K562 (cell line): ENCODE results near the gene GHITM. TPM values are rescaled to one million over a fixed set of nuclear protein-coding genes. Genes with fewer than 3 reads are reported as not detected.

ENCODE experiments used
- ATAC-seq: fragments of 200-7000 bp; cut with Tn5 transposase; 3 replicates; pipeline ENCODE4 v1.9.1; 2020; ENCODE audit warnings: moderate library complexity
- BruUV-seq: library from RNA; stranded (reverse); fragments of 400-500 nt; replicated peaks from 2 replicates; lab custom pipeline; 2021; lab: Mats Ljungman, UMichigan
- CTCF ChIA-PET: fragments of 300-600 bp; formaldehyde crosslinking; extraction: SDS; loops from one replicate; lab custom pipeline; 2021; ENCODE audit warnings: low intra/inter-chr PET ratio; lab: Yijun Ruan, JAX
- POLR2A ChIA-PET: fragments of 300-600, 350-650 bp; sonication (Branson Sonifier 250); formaldehyde crosslinking; extraction: SDS; loops from one replicate; lab custom pipeline; 2021; ENCODE audit warnings: antibody characterized with exemption, inconsistent platforms; lab: Yijun Ruan, JAX
- DNase-seq, 4 experiments: peaks; one replicate each; pipeline versions ENCODE4 v3.0.0 to v3.0.0-alpha.2; 2011 to 2018; ENCODE audit warnings: low spot score in 3 of 4, mixed read lengths in 3 of 4; ENCODE audit errors: extremely low read depth in 1 of 4
- FAIRE-seq: peaks from 2 replicates; lab custom pipeline; 2011; peaks lifted over from hg19 to GRCh38; lab: Jason Lieb, UNC
- H2AFZ ChIP-seq: 2 replicates; pipeline ENCODE4 v1.6.0; 2011; ENCODE audit warnings: low read depth, low read length, control low read depth, inconsistent platforms
- H3K27ac ChIP-seq: fragments of 200-600 bp; 3 replicates; pipeline ENCODE4 v1.8.0; 2011; ENCODE audit warnings: low read depth, mild to moderate bottlenecking, control low read depth, inconsistent platforms, low read length, moderate library complexity, mixed read lengths; ENCODE audit errors: extremely low read depth
- H3K27me3 ChIP-seq, 2 experiments: fragments of 300-600 bp in 1 of 2; 2 replicates in 1 of 2; 3 replicates in 1 of 2; pipeline versions ENCODE4 v1.6.0 to v1.8.0; 2011; ENCODE audit warnings: inconsistent platforms in 2 of 2, low read length in 2 of 2, mild to moderate bottlenecking in 1 of 2, mixed read lengths in 1 of 2, moderate library complexity in 1 of 2; ENCODE audit not compliant: control insufficient read depth in 2 of 2, insufficient read depth in 2 of 2
- H3K36me3 ChIP-seq: fragments of 300-600 bp; 3 replicates; pipeline ENCODE4 v1.8.0; 2011; ENCODE audit warnings: mild to moderate bottlenecking, low read length, inconsistent platforms; ENCODE audit not compliant: control insufficient read depth, insufficient read depth
- H3K4me1 ChIP-seq, 2 experiments: fragments of 200-600 bp in 1 of 2; replicated peaks in 1 of 2; 2 replicates in 1 of 2; 3 replicates in 1 of 2; pipeline versions ENCODE4 v1.5.1 to v1.8.0; 2011; ENCODE audit warnings: inconsistent platforms in 2 of 2, low read length in 2 of 2, mild to moderate bottlenecking in 1 of 2, mixed read lengths in 1 of 2, moderate library complexity in 1 of 2; ENCODE audit not compliant: control insufficient read depth in 2 of 2, insufficient read depth in 2 of 2
- H3K4me2 ChIP-seq: 2 replicates; pipeline ENCODE4 v1.6.1; 2011; ENCODE audit warnings: low read length, control low read depth, inconsistent platforms, mixed read lengths; ENCODE audit not compliant: insufficient read depth
- H3K4me3 ChIP-seq: fragments of 200-600 bp; sonication (generic), shearing (Covaris generic); 2 replicates; pipeline ENCODE4 v1.5.1; 2016; ENCODE audit warnings: control low read depth, inconsistent platforms
- H3K79me2 ChIP-seq: fragments of 200-600 bp; 3 replicates; pipeline ENCODE4 v1.8.0; 2011; ENCODE audit warnings: low read length, inconsistent platforms; ENCODE audit not compliant: control insufficient read depth, insufficient read depth
- H3K9ac ChIP-seq, 2 experiments: 2 replicates each; pipeline versions ENCODE4 v1.6.0 to v1.6.1; 2011; ENCODE audit warnings: low read depth in 2 of 2, low read length in 2 of 2, control low read depth in 1 of 2, inconsistent platforms in 1 of 2, mild to moderate bottlenecking in 1 of 2, mixed read lengths in 1 of 2; ENCODE audit not compliant: insufficient read depth in 1 of 2
- H3K9me1 ChIP-seq: one replicate; pipeline ENCODE4 v1.6.0; 2011; ENCODE audit warnings: inconsistent platforms, mild to moderate bottlenecking, low read length, moderate library complexity; ENCODE audit not compliant: control insufficient read depth, insufficient read depth
- H3K9me3 ChIP-seq: replicated peaks from 2 replicates; pipeline ENCODE4 v1.5.1; 2011; ENCODE audit warnings: low read depth, low read length, inconsistent platforms; ENCODE audit not compliant: control insufficient read depth, insufficient read depth
- H4K20me1 ChIP-seq: replicated peaks from 2 replicates; pipeline ENCODE4 v1.6.1; 2011; ENCODE audit warnings: low read length, inconsistent platforms, mixed read lengths; ENCODE audit not compliant: control insufficient read depth, insufficient read depth
- EP300 ChIP-seq: IDR thresholded peaks from 2 replicates; pipeline ENCODE4 v1.6.1; 2012; ENCODE audit warnings: low read length, improper control_type of control experiment
- ESRRA ChIP-seq: fragments of 450-650 bp; IDR thresholded peaks from 2 replicates; pipeline ENCODE4 v1.6.1; 2014; ENCODE audit warnings: low read depth, mild to moderate bottlenecking, moderate library complexity, borderline replicate concordance
- GTF2F1 ChIP-seq: IDR thresholded peaks from 2 replicates; pipeline ENCODE4 v1.6.1; 2011; ENCODE audit warnings: low read depth, low read length, improper control_type of control experiment
- HOXB6 ChIP-seq: fragments of 250-450 bp; sonication (Bioruptor Pico); IDR thresholded peaks from 2 replicates; pipeline ENCODE4 v1.5.1; 2022; ENCODE audit warnings: mild to moderate bottlenecking, borderline replicate concordance
- MTA2 ChIP-seq: fragments of 450-650 bp; IDR thresholded peaks from 2 replicates; pipeline ENCODE4 v1.6.1; 2016; ENCODE audit warnings: low read depth
- STAT5B ChIP-seq: fragments of 250-450 bp; sonication (Bioruptor Pico); IDR thresholded peaks from 2 replicates; pipeline ENCODE4 v1.8.0; 2021; ENCODE audit warnings: mild to moderate bottlenecking, inconsistent platforms
- VEZF1 ChIP-seq: fragments of 200-800 bp; sonication (Bioruptor generic); IDR thresholded peaks from 2 replicates; pipeline ENCODE4 v1.6.1; 2017; ENCODE audit warnings: missing genetic modification characterization, missing compliant biosample characterization
- ZBTB26 ChIP-seq: fragments of 450-650 bp; formaldehyde crosslinking; IDR thresholded peaks from 2 replicates; pipeline ENCODE4 v1.4.0; 2022; ENCODE audit warnings: missing genetic modification characterization
- ZFPM2 ChIP-seq: fragments of 250-450 bp; sonication (Bioruptor Pico); IDR thresholded peaks from 2 replicates; pipeline ENCODE4 v1.5.1; 2022; ENCODE audit warnings: mild to moderate bottlenecking
- ZNF696 ChIP-seq: fragments of 250-450 bp; sonication (Bioruptor Pico); conservative IDR thresholded peaks from 2 replicates; pipeline ENCODE4 v1.4.0; 2020; ENCODE audit warnings: mild to moderate bottlenecking, moderate library complexity
- WGBS: fragments of 100-300 bp; shearing (Covaris generic); methylation state at CpG from one replicate; pipeline ENCODE4 v1.1.6; 2016; ENCODE audit warnings: low coverage, mixed read lengths; ENCODE audit not compliant: insufficient coverage; ENCODE audit errors: missing lambda C conversion rate; 5-methylcytosine and 5-hydroxymethylcytosine counted together
- in situ Hi-C: fragments of 300-500 bp; cut with MboI; formaldehyde crosslinking; loops from 4 replicates; pipeline ENCODE4 v1.15.0; 2018; ENCODE audit warnings: inconsistent platforms, mixed read lengths
- intact Hi-C: fragments of 100-400 bp; cut with micrococcal nuclease; formaldehyde crosslinking; loops from 2 replicates; pipeline ENCODE4 v1.14.2; 2022
- polyA plus RNA-seq, 8 experiments: library from polyadenylated mRNA; depleted of rRNA in 4 of 8; stranded (reverse) in 5 of 8; unstranded in 3 of 8; fragments of >200 nt; fragmentation: Nextera tagmentation in 2 of 8; fragmentation: Illumina TruSeq in 1 of 8; extraction: Ambion mirVana in 2 of 8; extraction: Trizol in 1 of 8; gene quantifications; 2 replicates each; pipeline versions ENCODE4 v1.2.1 to v1.2.3, GENCODE V29; 2011 to 2014; ENCODE audit warnings: inconsistent platforms in 1 of 8, missing spikeins in 1 of 8
- total RNA-seq, 7 experiments: library from RNA; depleted of rRNA in 6 of 7; stranded (reverse); fragments of >200 nt in 6 of 7; fragmentation: Illumina TruSeq in 2 of 7; extraction: Trizol in 2 of 7; gene quantifications; 2 replicates each; pipeline versions ENCODE4 v1.2.1 to v1.2.3, GENCODE V29; 2011 to 2021; ENCODE audit warnings: low replicate concordance in 1 of 7
- TF ChIP-seq, protein P1 (sequence below): sonication (generic); formaldehyde crosslinking; IDR thresholded peaks from 2 replicates; pipeline ENCODE4 v1.8.1; 2023; ENCODE audit warnings: mild to moderate bottlenecking, missing genetic modification reagents
- TF ChIP-seq, protein P2 (sequence below), 2 experiments: fragments of 250-450 bp in 1 of 2; fragments of 450-650 bp in 1 of 2; sonication (Bioruptor Pico) in 1 of 2; IDR thresholded peaks; 2 replicates each; pipeline versions ENCODE4 v1.6.1 to v1.8.0; 2016 to 2021; ENCODE audit warnings: mild to moderate bottlenecking in 2 of 2, moderate library complexity in 2 of 2, missing compliant biosample characterization in 1 of 2, missing genetic modification characterization in 1 of 2
- TF ChIP-seq, protein P3 (sequence below): fragments of 450-650 bp; IDR thresholded peaks from 2 replicates; pipeline ENCODE4 v1.6.1; 2016; ENCODE audit warnings: low read depth, mild to moderate bottlenecking, moderate library complexity
- TF ChIP-seq, protein P4 (sequence below): fragments of 250-450 bp; sonication (Bioruptor Pico); IDR thresholded peaks from 2 replicates; pipeline ENCODE4 v1.4.0; 2020; ENCODE audit warnings: borderline replicate concordance

GHITM gene
- total and polyA plus RNA-seq, 9 of the 15 experiments (the other 6 are each of a cell fraction or from before 2014, with no cell fraction given) = 322 to 1,258 (median 386) TPM

- Histone ChIP-seq H3K27me3 (peaks cover 13 to 33% of the 10 kb centered on the region in 2 experiments), H3K9me3 (no peaks in the 10 kb centered on the region), H2AFZ (peak overlapping the region; percentile 18; the same call in 1 of the 2 replicates), H4K20me1 (no peaks in the 10 kb centered on the region), H3K27ac (no peak overlapping the region), H3K4me3 (no peak overlapping the region), H3K79me2 (no peaks in the 10 kb centered on the region), H3K9me1 (no peaks in the 10 kb centered on the region), H3K36me3 (no peaks in the 10 kb centered on the region), H3K4me1 (peaks cover 13 to 15% of the 10 kb centered on the region in 2 experiments; a peak in 4 of 5 replicates), H3K9ac (peak overlapping the region in 1 of 2 experiments; percentile 58; a peak in 1 of 4 replicates), H3K4me2 (no peak overlapping the region; the same call in 1 of the 2 replicates)
- BruUV-seq = no TSS peak
- ATAC-seq (peak; percentile 46), DNase-seq (peak; percentile 33 to 74 (median 48)), FAIRE-seq (no peak)
- intact Hi-C loops (no loop called here), in situ Hi-C loops (no loop called here)
- 13% methylated on average over 10 of the region's 11 CpGs for WGBS
- ChIA-PET POLR2A (interaction anchor here (0.7 to 2.1 kb wide), 4 partner anchors 11 to 61 kb away, joined by 3 to 5 read pairs (median 3); partner anchors contain the start of gene GHITM), CTCF (no interaction called here)
- no peak for TF ChIP-seq ZBTB26
- TF ChIP-seq ZFPM2 = no peak
- TF ChIP-seq HOXB6 (CRISPR knock-in tag) = no peak
- TF ChIP-seq, protein P1, sequence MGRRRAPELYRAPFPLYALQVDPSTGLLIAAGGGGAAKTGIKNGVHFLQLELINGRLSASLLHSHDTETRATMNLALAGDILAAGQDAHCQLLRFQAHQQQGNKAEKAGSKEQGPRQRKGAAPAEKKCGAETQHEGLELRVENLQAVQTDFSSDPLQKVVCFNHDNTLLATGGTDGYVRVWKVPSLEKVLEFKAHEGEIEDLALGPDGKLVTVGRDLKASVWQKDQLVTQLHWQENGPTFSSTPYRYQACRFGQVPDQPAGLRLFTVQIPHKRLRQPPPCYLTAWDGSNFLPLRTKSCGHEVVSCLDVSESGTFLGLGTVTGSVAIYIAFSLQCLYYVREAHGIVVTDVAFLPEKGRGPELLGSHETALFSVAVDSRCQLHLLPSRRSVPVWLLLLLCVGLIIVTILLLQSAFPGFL (CRISPR knock-in tag) = no peak
- no peak for TF ChIP-seq ZNF696
- no peak for TF ChIP-seq STAT5B (CRISPR knock-in tag)
- peak; percentile 34; the same call in 1 of the 2 replicates for TF ChIP-seq EP300
- TF ChIP-seq, protein P2, sequence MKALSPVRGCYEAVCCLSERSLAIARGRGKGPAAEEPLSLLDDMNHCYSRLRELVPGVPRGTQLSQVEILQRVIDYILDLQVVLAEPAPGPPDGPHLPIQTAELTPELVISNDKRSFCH (CRISPR knock-in tag; IDR thresholded peaks at IDR 0.05) = no peak
- TF ChIP-seq, protein P2 (tag; IDR thresholded peaks at IDR 0.05) = no peak
- TF ChIP-seq VEZF1 (CRISPR knock-in tag) = peak; percentile 42; the same call in 1 of the 2 replicates
- peak; percentile 39; the same call in 1 of the 2 replicates for TF ChIP-seq MTA2
- TF ChIP-seq, protein P3, sequence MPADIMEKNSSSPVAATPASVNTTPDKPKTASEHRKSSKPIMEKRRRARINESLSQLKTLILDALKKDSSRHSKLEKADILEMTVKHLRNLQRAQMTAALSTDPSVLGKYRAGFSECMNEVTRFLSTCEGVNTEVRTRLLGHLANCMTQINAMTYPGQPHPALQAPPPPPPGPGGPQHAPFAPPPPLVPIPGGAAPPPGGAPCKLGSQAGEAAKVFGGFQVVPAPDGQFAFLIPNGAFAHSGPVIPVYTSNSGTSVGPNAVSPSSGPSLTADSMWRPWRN = no peak
- peak; percentile 81 for TF ChIP-seq ESRRA
- no peak for TF ChIP-seq GTF2F1
- TF ChIP-seq, protein P4, sequence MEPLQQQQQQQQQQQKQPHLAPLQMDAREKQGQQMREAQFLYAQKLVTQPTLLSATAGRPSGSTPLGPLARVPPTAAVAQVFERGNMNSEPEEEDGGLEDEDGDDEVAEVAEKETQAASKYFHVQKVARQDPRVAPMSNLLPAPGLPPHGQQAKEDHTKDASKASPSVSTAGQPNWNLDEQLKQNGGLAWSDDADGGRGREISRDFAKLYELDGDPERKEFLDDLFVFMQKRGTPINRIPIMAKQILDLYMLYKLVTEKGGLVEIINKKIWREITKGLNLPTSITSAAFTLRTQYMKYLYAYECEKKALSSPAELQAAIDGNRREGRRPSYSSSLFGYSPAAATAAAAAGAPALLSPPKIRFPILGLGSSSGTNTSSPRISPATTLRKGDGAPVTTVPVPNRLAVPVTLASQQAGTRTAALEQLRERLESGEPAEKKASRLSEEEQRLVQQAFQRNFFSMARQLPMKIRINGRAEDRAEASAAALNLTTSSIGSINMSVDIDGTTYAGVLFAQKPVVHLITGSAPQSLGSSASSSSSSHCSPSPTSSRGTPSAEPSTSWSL (CRISPR knock-in tag) = no peak
Observed at GRCh38 chr10:84200537-84201243, 61.4 kb downstream of the GHITM start.
